CD14-positive monocyte (primary cell): Measurements from ENCODE around the gene PGP. TPM values are rescaled to one million over a fixed set of nuclear protein-coding genes. Genes with fewer than 3 reads are reported as not detected.
A peak's percentile ranks its signal among the peaks of the same experiment; 100 is the strongest.

Experiments used
- DNase-seq, 3 donors: peaks; one replicate each; pipeline ENCODE4 v3.0.0-alpha.2; 2011 to 2022
- H2AFZ ChIP-seq: 2 replicates; pipeline ENCODE4 v1.6.0; 2012; ENCODE audit warnings: mild to moderate bottlenecking, low read depth, low read length, inconsistent platforms; ENCODE audit not compliant: insufficient read depth, poor library complexity, severe bottlenecking
- H3K27ac ChIP-seq, 2 donors: 1 replicate in 1 of 2; 2 replicates in 1 of 2; pipeline ENCODE4 v1.5.1; 2012 to 2013; ENCODE audit warnings: low read length in 2 of 2, control low read depth in 1 of 2, inconsistent platforms in 1 of 2, low read depth in 1 of 2, mild to moderate bottlenecking in 1 of 2
- H3K27me3 ChIP-seq, 2 donors: one replicate each; pipeline versions ENCODE4 v1.6.0 to v1.6.1; 2011 to 2013; ENCODE audit warnings: low read length in 2 of 2; ENCODE audit not compliant: control insufficient read depth in 2 of 2, insufficient read depth in 2 of 2
- H3K36me3 ChIP-seq, 2 donors: replicated peaks in 1 of 2; 1 replicate in 1 of 2; 2 replicates in 1 of 2; pipeline versions ENCODE4 v1.5.1 to v1.6.1; 2012 to 2013; ENCODE audit warnings: low read length in 2 of 2, control low read depth in 1 of 2, inconsistent platforms in 1 of 2, mild to moderate bottlenecking in 1 of 2; ENCODE audit not compliant: insufficient read depth in 2 of 2, control insufficient read depth in 1 of 2
- H3K4me1 ChIP-seq, 2 donors: 1 replicate in 1 of 2; 2 replicates in 1 of 2; pipeline versions ENCODE4 v1.5.1 to v1.6.1; 2012 to 2013; ENCODE audit warnings: low read length in 2 of 2, control low read depth in 1 of 2, inconsistent platforms in 1 of 2, mild to moderate bottlenecking in 1 of 2, moderate library complexity in 1 of 2; ENCODE audit not compliant: insufficient read depth in 2 of 2, control insufficient read depth in 1 of 2
- H3K4me2 ChIP-seq: replicated peaks from 2 replicates; pipeline ENCODE3; 2012; ENCODE audit warnings: low read length, moderate library complexity, mild to moderate bottlenecking; ENCODE audit not compliant: poor library complexity, severe bottlenecking; ENCODE audit errors: extremely low read depth
- H3K4me3 ChIP-seq, 3 experiments: fragments of 200-600 bp in 1 of 3; sonication (generic) in 1 of 3; replicated peaks in 1 of 3; 1 replicate in 2 of 3; 2 replicates in 1 of 3; pipeline ENCODE4 v1.5.1; 2011 to 2013; ENCODE audit warnings: low read length in 3 of 3, mild to moderate bottlenecking in 3 of 3, control low read depth in 2 of 3, low read depth in 2 of 3, inconsistent platforms in 1 of 3, moderate library complexity in 1 of 3
- H3K79me2 ChIP-seq: 2 replicates; pipeline ENCODE4 v1.6.0; 2012; ENCODE audit warnings: mild to moderate bottlenecking, control low read depth, inconsistent platforms, low read length, moderate library complexity; ENCODE audit not compliant: insufficient read depth
- H3K9ac ChIP-seq: 2 replicates; pipeline ENCODE4 v1.6.0; 2017; ENCODE audit warnings: low read length, mild to moderate bottlenecking; ENCODE audit not compliant: insufficient read depth, poor library complexity, severe bottlenecking
- H3K9me3 ChIP-seq, 2 donors: replicated peaks in 1 of 2; 1 replicate in 1 of 2; 2 replicates in 1 of 2; pipeline versions ENCODE4 v1.5.1 to v1.6.1; 2012 to 2013; ENCODE audit warnings: low read length in 2 of 2, control low read depth in 1 of 2; ENCODE audit not compliant: control insufficient read depth in 1 of 2, insufficient read depth in 1 of 2
- H4K20me1 ChIP-seq: 2 replicates; pipeline ENCODE4 v1.6.0; 2012; ENCODE audit warnings: mild to moderate bottlenecking, low read length, control low read depth, moderate library complexity; ENCODE audit not compliant: insufficient read depth
- H3K27ac Mint-ChIP-seq, 7 donors: one replicate each; pipeline ENCODE4 v1.8.0; 2020; ENCODE audit warnings: mild to moderate bottlenecking in 7 of 7, mixed read lengths in 7 of 7, moderate library complexity in 6 of 7, inconsistent platforms in 2 of 7
- H3K27me3 Mint-ChIP-seq, 3 donors: one replicate each; pipeline ENCODE4 v1.8.0; 2021 to 2022; ENCODE audit warnings: low read depth in 3 of 3, mild to moderate bottlenecking in 3 of 3, mixed read lengths in 3 of 3, moderate library complexity in 3 of 3, inconsistent platforms in 1 of 3
- H3K36me3 Mint-ChIP-seq, 2 donors: one replicate each; pipeline ENCODE4 v1.8.0; 2020; ENCODE audit warnings: mixed read lengths in 2 of 2, inconsistent platforms in 1 of 2, mild to moderate bottlenecking in 1 of 2
- H3K4me1 Mint-ChIP-seq: one replicate; pipeline ENCODE4 v1.8.0; 2020; ENCODE audit warnings: mild to moderate bottlenecking, mixed read lengths
- H3K4me3 Mint-ChIP-seq, 2 donors: one replicate each; pipeline ENCODE4 v1.8.0; 2020; ENCODE audit warnings: mild to moderate bottlenecking in 2 of 2, mixed read lengths in 2 of 2, moderate library complexity in 1 of 2
- H3K9me3 Mint-ChIP-seq, 7 donors: one replicate each; pipeline ENCODE4 v1.8.0; 2020 to 2022; ENCODE audit warnings: mixed read lengths in 7 of 7, mild to moderate bottlenecking in 6 of 7, moderate library complexity in 6 of 7, inconsistent platforms in 2 of 7
- WGBS: methylation state at CpG from one replicate; pipeline ENCODE4 v1.1.5; 2013; ENCODE audit warnings: missing lambda C conversion rate; ENCODE audit not compliant: insufficient coverage; 5-methylcytosine and 5-hydroxymethylcytosine counted together
- intact Hi-C, 2 donors: fragments of 100-400 bp; cut with micrococcal nuclease; formaldehyde crosslinking; loops; one replicate each; pipeline versions ENCODE4 v1.15.0 to v1.15.1; 2023
- polyA plus RNA-seq, 3 donors: library from polyadenylated mRNA; depleted of rRNA in 1 of 3; unstranded in 2 of 3; stranded (reverse) in 1 of 3; fragments of 300-500 nt in 2 of 3; fragments of >200 nt in 1 of 3; fragmentation: Illumina TruSeq in 2 of 3; gene quantifications; 1 replicate in 2 of 3; 2 replicates in 1 of 3; pipeline ENCODE4 v1.2.3, GENCODE V29; 2012 to 2021
- TF ChIP-seq, protein P1 (sequence below): fragments of 200-600 bp; IDR thresholded peaks from one replicate; pipeline ENCODE4 v1.8.0; 2022; ENCODE audit warnings: antibody characterized with exemption, mild to moderate bottlenecking

PGP gene
- polyA plus RNA-seq, 3 donors, result 7.2 to 20.2 (median 19.2) TPM

DNA sequence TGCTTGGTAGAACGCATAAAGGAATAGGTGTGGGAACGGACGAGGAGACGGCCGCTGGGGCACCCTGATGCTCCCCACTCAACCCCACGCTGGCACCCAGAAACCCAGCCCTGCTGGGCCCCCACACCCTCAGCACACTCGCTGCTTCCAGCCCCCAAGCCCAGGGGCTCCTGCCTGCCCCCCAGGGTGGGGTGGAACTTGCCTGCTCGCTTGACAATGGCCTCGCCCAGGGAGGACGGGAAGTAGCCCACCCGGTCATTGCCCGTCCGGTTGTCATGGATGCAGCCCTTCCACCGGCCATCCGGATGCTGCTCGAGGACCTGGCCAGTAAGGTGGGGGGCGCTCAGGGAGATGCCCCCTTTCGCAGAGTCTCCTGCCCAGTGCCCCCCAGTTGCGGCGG is 28.1 kb downstream of the PGP start:
- no peaks in the 10 kb centered on the region for H3K27me3 ChIP-seq
- H3K4me3 ChIP-seq, result no peak overlapping the region
- TF ChIP-seq, protein P1, sequence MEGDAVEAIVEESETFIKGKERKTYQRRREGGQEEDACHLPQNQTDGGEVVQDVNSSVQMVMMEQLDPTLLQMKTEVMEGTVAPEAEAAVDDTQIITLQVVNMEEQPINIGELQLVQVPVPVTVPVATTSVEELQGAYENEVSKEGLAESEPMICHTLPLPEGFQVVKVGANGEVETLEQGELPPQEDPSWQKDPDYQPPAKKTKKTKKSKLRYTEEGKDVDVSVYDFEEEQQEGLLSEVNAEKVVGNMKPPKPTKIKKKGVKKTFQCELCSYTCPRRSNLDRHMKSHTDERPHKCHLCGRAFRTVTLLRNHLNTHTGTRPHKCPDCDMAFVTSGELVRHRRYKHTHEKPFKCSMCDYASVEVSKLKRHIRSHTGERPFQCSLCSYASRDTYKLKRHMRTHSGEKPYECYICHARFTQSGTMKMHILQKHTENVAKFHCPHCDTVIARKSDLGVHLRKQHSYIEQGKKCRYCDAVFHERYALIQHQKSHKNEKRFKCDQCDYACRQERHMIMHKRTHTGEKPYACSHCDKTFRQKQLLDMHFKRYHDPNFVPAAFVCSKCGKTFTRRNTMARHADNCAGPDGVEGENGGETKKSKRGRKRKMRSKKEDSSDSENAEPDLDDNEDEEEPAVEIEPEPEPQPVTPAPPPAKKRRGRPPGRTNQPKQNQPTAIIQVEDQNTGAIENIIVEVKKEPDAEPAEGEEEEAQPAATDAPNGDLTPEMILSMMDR, result no peak
- Mint-ChIP-seq H3K9me3 (peaks cover 0 to 2% (median 0%) of the 10 kb centered on the region in 7 donors), H3K27ac (no peak overlapping the region), H3K4me3 (no peak overlapping the region), H3K36me3 (no peaks in the 10 kb centered on the region), H3K27me3 (peaks cover 3 to 6% (median 4%) of the 10 kb centered on the region in 3 donors), H3K4me1 (no peaks in the 10 kb centered on the region)
- intact Hi-C loops, result no loop called here
- no peak overlapping the region for H3K27ac ChIP-seq
- H3K4me2 ChIP-seq, result no peak overlapping the region
- H3K79me2 ChIP-seq, result no peaks in the 10 kb centered on the region
- no peaks in the 10 kb centered on the region for H3K4me1 ChIP-seq
- H3K9me3 ChIP-seq, result no peaks in the 10 kb centered on the region
- no peaks in the 10 kb centered on the region for H4K20me1 ChIP-seq
- no peaks in the 10 kb centered on the region for H3K36me3 ChIP-seq
- H2AFZ ChIP-seq, result no peak overlapping the region
- H3K9ac ChIP-seq, result no peak overlapping the region
- DNase-seq, result no peak
- 96% methylated on average over 13 of the region's 20 CpGs for WGBS

DNA sequence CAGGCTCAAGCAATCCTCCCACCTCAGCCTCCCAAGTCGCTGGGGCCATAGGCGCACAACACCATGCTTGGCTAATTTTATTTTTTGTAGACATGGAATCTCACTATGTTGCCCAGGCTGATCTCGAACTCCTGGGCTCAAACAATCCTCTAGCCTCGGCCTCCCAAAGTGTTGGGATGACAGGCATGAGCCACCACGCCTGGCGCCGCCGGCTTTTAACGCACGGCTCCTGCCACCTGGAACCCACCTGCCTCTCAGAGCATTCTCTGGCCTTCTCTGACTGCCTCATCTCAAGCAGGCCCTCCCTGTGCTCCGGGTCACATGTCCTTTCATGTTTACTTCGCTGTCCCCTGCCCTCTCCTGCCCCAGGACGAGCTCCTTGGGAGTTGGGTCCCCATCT is 28.6 kb downstream of the PGP start:
- Histone ChIP-seq H3K27ac (no peak overlapping the region), H2AFZ (no peak overlapping the region), H3K36me3 (no peaks in the 10 kb centered on the region), H3K9ac (no peak overlapping the region), H3K4me1 (no peaks in the 10 kb centered on the region), H3K9me3 (no peaks in the 10 kb centered on the region), H3K4me3 (no peak overlapping the region), H3K79me2 (no peaks in the 10 kb centered on the region), H3K27me3 (no peaks in the 10 kb centered on the region), H3K4me2 (no peak overlapping the region), H4K20me1 (no peaks in the 10 kb centered on the region)
- Mint-ChIP-seq H3K27me3 (peaks cover 2 to 6% (median 4%) of the 10 kb centered on the region in 3 donors), H3K4me1 (no peaks in the 10 kb centered on the region), H3K4me3 (no peak overlapping the region), H3K27ac (peak overlapping the region in 1 of 7 donors; percentile 16), H3K9me3 (peaks cover 0 to 2% (median 0%) of the 10 kb centered on the region in 7 donors), H3K36me3 (no peaks in the 10 kb centered on the region)
- DNase-seq, result no peak
- TF ChIP-seq, protein P1, result no peak
- WGBS, result 92% methylated on average over 13 of the region's 13 CpGs
- intact Hi-C loops, result no loop called here
